ENCODE results near the gene PRSS36.
"Not testable (repeated sequence)": the region's sequence is repeated elsewhere in the genome, so short reads cannot be mapped to it uniquely, and the experiment has no call there.

PRSS36 gene

DNA sequence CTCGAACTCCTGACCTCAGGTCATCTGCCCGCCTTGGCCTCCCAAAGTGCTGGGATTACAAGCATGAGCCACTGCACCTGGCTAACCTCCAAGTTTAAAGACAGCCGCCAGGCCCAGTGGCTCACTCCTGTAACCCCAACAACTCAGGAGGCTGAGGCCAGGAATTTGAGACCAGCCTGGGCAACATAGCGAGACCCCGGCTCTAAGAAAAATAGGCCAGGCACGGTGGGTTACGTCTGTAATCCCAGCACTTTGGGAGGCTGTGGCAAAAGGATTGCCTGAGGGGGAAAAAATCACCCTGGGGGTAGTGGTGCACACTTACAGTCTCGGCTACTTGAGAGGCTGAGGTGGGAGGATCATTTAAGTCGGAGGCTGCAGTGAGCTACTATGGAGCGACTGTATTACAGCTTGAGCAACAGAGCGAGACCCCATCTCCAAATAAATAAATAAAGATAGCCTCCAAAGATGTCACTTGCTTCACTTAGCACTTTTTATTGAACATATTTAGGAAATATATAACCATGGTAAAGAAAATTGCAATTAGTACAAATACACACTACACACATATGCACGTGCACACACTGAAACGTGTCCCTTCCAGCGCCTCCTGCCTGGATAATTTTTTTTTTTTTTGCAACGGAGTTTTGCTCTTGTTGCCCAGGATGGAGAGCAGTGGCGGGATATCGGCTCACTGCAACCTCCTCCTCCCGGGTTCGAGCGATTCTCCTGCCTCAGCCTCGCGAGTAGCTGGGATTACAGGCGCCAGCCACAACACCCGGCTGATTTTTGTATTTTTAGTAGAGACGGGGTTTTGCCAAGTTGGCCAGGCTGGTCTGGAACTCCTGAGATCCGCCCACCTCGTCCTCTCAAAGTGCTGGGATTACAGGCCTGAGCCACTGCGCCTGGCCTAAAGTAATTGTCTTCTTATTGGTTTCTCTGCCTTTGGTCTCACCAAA lies 43.1 kb downstream of the PRSS36 start:
- no peaks in the 10 kb centered on the region for H3K27me3 ChIP-seq
- peak overlapping the region; percentile 93 for H3K27ac ChIP-seq
- TF ChIP-seq, protein P1, sequence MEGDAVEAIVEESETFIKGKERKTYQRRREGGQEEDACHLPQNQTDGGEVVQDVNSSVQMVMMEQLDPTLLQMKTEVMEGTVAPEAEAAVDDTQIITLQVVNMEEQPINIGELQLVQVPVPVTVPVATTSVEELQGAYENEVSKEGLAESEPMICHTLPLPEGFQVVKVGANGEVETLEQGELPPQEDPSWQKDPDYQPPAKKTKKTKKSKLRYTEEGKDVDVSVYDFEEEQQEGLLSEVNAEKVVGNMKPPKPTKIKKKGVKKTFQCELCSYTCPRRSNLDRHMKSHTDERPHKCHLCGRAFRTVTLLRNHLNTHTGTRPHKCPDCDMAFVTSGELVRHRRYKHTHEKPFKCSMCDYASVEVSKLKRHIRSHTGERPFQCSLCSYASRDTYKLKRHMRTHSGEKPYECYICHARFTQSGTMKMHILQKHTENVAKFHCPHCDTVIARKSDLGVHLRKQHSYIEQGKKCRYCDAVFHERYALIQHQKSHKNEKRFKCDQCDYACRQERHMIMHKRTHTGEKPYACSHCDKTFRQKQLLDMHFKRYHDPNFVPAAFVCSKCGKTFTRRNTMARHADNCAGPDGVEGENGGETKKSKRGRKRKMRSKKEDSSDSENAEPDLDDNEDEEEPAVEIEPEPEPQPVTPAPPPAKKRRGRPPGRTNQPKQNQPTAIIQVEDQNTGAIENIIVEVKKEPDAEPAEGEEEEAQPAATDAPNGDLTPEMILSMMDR (IDR thresholded peaks at IDR 0.05): no peak
- H3K36me3 ChIP-seq: peaks cover 28% of the 10 kb centered on the region
- H3K4me3 ChIP-seq (ENCODE audit: low read depth in 1 of 2, low read length in 1 of 2): no peak overlapping the region
- peaks cover 15 to 25% of the 10 kb centered on the region in 2 experiments for H3K4me1 ChIP-seq (ENCODE audit: control insufficient read depth in 1 of 2, insufficient read depth in 1 of 2, low read depth in 1 of 2, low read length in 1 of 2)
- H3K9me3 ChIP-seq: no peaks in the 10 kb centered on the region

DNA sequence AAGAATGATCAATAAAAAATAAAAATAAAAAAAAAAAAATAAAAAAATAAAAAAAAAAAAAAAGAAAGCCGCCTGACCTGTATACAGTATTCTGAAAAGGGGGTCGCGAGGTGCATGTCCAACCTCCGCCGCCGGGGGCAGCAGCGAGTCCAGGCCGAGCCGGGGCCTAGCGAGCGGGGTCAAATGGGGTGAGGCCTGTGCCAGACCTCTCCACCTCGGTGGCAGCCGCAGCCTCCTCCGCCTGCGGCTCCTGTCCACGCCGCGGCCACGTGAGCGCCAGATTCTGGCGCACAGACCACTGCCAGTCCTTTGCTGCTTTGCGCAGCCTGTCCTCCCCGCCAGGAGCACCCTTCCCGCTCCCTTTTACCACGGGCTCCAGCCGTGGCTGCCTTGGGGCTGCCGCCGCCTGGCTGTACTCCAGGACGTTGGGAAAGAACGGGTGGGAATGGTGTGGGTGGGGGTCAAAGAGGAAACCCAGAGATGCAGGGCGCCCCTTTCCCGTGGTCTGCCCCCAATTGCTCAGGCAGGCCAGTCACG lies 44.1 kb downstream of the PRSS36 start:
- H3K4me3 ChIP-seq (ENCODE audit: low read depth in 1 of 2, low read length in 1 of 2): peak overlapping the region; percentile 37 to 58
- TF ChIP-seq, protein P1 (IDR thresholded peaks at IDR 0.05): peak; percentile 85
- no peaks in the 10 kb centered on the region for H3K9me3 ChIP-seq
- H3K36me3 ChIP-seq: peaks cover 18% of the 10 kb centered on the region
- H3K27me3 ChIP-seq: no peaks in the 10 kb centered on the region
- peaks cover 15 to 25% of the 10 kb centered on the region in 2 experiments for H3K4me1 ChIP-seq (ENCODE audit: control insufficient read depth in 1 of 2, insufficient read depth in 1 of 2, low read depth in 1 of 2, low read length in 1 of 2)
- H3K27ac ChIP-seq: peak overlapping the region; percentile 73

DNA sequence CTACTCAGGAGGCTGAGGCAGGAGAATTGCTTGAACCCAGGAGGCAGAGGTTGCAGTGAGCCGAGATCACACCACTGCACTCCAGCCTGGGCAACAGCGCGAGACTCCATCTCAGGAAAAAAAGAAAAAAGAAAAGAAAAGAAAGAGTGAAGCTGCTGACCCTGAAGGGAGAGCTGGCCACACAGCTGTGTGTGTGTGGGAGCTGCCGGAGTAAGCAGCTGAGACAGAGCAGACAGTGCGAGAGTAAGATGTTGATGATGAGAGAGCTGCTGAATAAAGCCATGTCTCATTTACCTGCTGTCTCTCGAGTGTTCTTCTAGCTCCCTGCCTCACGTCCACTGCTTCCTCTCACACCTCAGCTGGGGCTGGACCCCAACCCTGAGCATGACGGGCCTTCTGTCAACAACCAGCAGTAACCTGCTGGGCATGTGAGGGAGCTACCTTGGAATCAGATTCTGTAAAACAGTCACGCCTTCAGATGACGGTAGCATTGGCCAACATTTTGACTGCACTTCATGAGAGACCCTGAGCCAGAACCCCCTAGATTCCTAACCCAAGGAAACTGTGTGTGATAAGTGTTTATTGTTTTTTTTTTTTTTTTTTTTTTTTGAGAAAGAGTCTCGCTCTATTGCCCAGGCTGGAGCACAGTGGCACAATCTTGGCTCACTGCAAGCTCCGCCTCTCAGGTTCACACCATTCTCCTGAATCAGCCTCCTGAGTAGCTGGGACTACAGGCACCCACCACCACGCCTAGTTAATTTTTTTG lies 48.8 kb downstream of the PRSS36 start:
- H3K4me3 ChIP-seq (ENCODE audit: low read depth in 1 of 2, low read length in 1 of 2); H3K4me1 ChIP-seq (ENCODE audit: control insufficient read depth in 1 of 2, insufficient read depth in 1 of 2, low read depth in 1 of 2, low read length in 1 of 2); H3K9me3 ChIP-seq; H3K27ac ChIP-seq; H3K36me3 ChIP-seq; H3K27me3 ChIP-seq: not testable (repeated sequence)

DNA sequence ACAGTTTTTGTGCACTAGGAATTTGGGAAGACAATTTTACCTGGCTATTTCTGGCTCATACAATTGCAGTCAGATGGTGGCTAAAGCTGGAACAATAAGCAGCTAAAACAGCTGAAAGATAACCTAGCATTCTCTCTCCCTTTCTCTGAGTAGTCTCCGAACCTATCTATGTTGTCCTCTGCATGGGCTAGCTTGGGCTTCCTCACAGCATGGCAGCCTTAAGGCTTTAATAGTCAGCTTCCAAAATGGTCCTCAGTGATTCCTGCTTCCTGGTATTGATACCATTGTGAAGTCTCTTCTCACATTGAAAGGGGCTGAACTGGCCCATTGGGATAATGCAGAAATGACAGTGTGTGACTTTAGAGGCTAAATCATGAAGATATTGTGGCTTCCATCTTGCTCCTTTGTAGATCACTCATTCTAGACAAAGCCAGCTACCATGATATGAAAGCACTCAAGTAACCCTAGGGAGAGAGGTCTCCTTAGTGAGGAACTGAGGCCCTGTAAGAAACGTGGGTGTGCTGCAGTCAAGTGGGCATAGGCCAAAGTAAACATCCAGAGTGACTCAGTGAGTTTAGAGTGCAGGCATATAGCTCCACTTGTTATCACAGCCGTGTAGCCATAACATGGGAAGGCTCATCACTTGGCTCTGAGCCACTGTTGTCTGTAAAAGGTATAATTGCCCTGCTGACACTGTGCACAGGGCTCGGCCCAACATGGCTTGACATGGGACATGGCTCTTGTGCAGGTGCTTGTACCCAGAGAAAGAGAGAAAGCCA lies 49.8 kb downstream of the PRSS36 start:
- Histone ChIP-seq H3K9me3 (no peaks in the 10 kb centered on the region), H3K4me1 (ENCODE audit: control insufficient read depth in 1 of 2, insufficient read depth in 1 of 2, low read depth in 1 of 2, low read length in 1 of 2) (peaks cover 9 to 11% of the 10 kb centered on the region in 2 experiments), H3K27me3 (no peaks in the 10 kb centered on the region), H3K4me3 (ENCODE audit: low read depth in 1 of 2, low read length in 1 of 2) (no peak overlapping the region), H3K27ac (no peak overlapping the region), H3K36me3 (no peaks in the 10 kb centered on the region)
- TF ChIP-seq, protein P1 (IDR thresholded peaks at IDR 0.05): no peak

DNA sequence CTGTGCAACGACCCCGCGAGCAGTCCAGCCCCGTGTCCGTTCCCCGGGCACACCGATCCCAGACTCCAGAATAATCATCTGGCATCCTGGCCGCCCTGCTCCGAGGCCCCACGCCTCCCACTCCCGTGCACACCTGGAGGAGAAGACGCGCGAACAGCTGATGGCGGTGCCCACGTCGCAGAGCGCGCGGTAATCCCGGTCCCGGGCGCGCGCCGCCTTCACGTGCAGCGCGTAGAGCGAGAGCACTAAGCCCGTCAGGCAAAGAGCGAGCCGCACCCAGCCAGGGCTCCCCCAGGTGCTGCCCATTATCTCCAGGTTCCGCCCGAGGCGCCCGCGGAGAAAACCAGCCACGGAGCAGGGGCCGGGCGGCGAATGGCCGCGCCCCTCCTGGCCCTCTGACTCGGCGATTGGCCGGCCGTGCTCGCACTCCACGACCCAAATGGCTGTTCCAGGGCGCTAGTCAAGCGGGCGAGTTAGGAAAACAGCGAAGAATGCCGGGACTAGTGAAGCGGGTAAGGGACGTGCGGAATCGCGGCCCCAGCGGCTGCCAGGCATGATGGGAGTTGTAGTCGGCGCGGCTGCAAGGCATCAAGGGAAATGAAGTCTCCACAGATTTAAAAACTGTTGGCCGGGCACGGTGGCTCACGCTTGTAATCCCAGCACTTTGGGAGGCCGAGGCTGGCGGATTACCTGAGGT lies 55.3 kb downstream of the PRSS36 start, which contains the start of gene VKORC1:
VKORC1 (minus strand) TSS at position 374 of the 697 bp plus-strand sequence; CDS start at position 306, 68 bp downstream.
- Histone ChIP-seq H3K36me3 (peaks cover 5% of the 10 kb centered on the region), H3K27me3 (no peaks in the 10 kb centered on the region), H3K4me3 (ENCODE audit: low read depth in 1 of 2, low read length in 1 of 2) (peak within 1 kb of the TSS; percentile 76 to 78), H3K27ac (peak within 1 kb of the TSS; percentile 83), H3K9me3 (no peaks in the 10 kb centered on the region), H3K4me1 (ENCODE audit: control insufficient read depth in 1 of 2, insufficient read depth in 1 of 2, low read depth in 1 of 2, low read length in 1 of 2) (peaks cover 27 to 28% of the 10 kb centered on the region in 2 experiments)
- TF ChIP-seq, protein P1 (IDR thresholded peaks at IDR 0.05): no peak
